ENCODE results near the gene CTNND2. TPM values are rescaled to one million over a fixed set of nuclear protein-coding genes. Genes with fewer than 3 reads are reported as not detected.
A peak's percentile ranks its signal among the peaks of the same experiment; 100 is the strongest.

Gene CTNND2
- polyA plus RNA-seq, 1 donor from 2014 or later = 67.0 TPM

GRCh38 chr5:11684607-11685006 lies 219.6 kb downstream of the CTNND2 start:
- no peak overlapping the region for H2AFZ ChIP-seq (ENCODE audit: low read depth, low read length)
- peaks cover 4% of the 10 kb centered on the region for H3F3A ChIP-seq (ENCODE audit: insufficient read depth, low read length, poor library complexity, severe bottlenecking)
- no peaks in the 10 kb centered on the region for H3K27me3 ChIP-seq (ENCODE audit: insufficient read depth, low read depth, low read length)
- H3K4me2 ChIP-seq (ENCODE audit: low read length) = no peak overlapping the region
- no peak overlapping the region for H3K4me3 ChIP-seq (ENCODE audit: low read length)
- TF ChIP-seq EP300 (conservative IDR thresholded peaks at IDR 0.05; ENCODE audit: poor library complexity, severe bottlenecking) (no peak), EZH2 (IDR thresholded peaks at IDR 0.05; ENCODE audit: borderline replicate concordance, insufficient read depth, low read length, poor library complexity, severe bottlenecking) (no peak), REST (IDR thresholded peaks at IDR 0.05; ENCODE audit: borderline replicate concordance) (no peak), TAF1 (IDR thresholded peaks at IDR 0.05; ENCODE audit: low read depth) (no peak), CTCF (IDR thresholded peaks at IDR 0.05; ENCODE audit: poor library complexity, severe bottlenecking) (no peak), SMC3 (conservative IDR thresholded peaks at IDR 0.05; ENCODE audit: poor library complexity) (no peak), POLR2AphosphoS5 (IDR thresholded peaks at IDR 0.05) (no peak), RAD21 (conservative IDR thresholded peaks at IDR 0.05) (no peak), MXI1 (conservative IDR thresholded peaks at IDR 0.05; ENCODE audit: poor library complexity, severe bottlenecking) (no peak)
- no peaks in the 10 kb centered on the region for H3K9me2 ChIP-seq (ENCODE audit: insufficient read depth, low read length)
- no peak overlapping the region for H3K27ac ChIP-seq (ENCODE audit: low read length)
- H3K9me3 ChIP-seq (ENCODE audit: low read length) = no peaks in the 10 kb centered on the region
- H3K79me2 ChIP-seq (replicated peaks; ENCODE audit: insufficient read depth, low read length) = no peaks in the 10 kb centered on the region
- no peak overlapping the region for H3K9ac ChIP-seq (ENCODE audit: low read length)
- H4K20me1 ChIP-seq (ENCODE audit: insufficient read depth) = no peaks in the 10 kb centered on the region
- no peaks in the 10 kb centered on the region for H3K36me3 ChIP-seq (ENCODE audit: insufficient read depth, low read length)

- no peaks in the 10 kb centered on the region for H4K20me1 ChIP-seq (ENCODE audit: insufficient read depth)
- peaks cover 4% of the 10 kb centered on the region for H3F3A ChIP-seq (ENCODE audit: insufficient read depth, low read length, poor library complexity, severe bottlenecking)
- H3K9me3 ChIP-seq (ENCODE audit: low read length) = no peaks in the 10 kb centered on the region
- no peak overlapping the region for H3K9ac ChIP-seq (ENCODE audit: low read length)
- no peaks in the 10 kb centered on the region for H3K36me3 ChIP-seq (ENCODE audit: insufficient read depth, low read length)
- no peaks in the 10 kb centered on the region for H3K9me2 ChIP-seq (ENCODE audit: insufficient read depth, low read length)
- no peaks in the 10 kb centered on the region for H3K27me3 ChIP-seq (ENCODE audit: insufficient read depth, low read depth, low read length)
- H3K79me2 ChIP-seq (replicated peaks; ENCODE audit: insufficient read depth, low read length) = no peaks in the 10 kb centered on the region
- no peak overlapping the region for H3K4me3 ChIP-seq (ENCODE audit: low read length)
- no peak for TF ChIP-seq MXI1 (conservative IDR thresholded peaks at IDR 0.05; ENCODE audit: poor library complexity, severe bottlenecking)
- H3K27ac ChIP-seq (ENCODE audit: low read length) = no peak overlapping the region
- H3K4me2 ChIP-seq (ENCODE audit: low read length) = no peak overlapping the region
- H2AFZ ChIP-seq (ENCODE audit: low read depth, low read length) = no peak overlapping the region
Observed at GRCh38 chr5:11683666-11684065, 220.6 kb downstream of the CTNND2 start.

GRCh38 chr5:11681796-11682195 lies 222.4 kb downstream of the CTNND2 start:
- no peak overlapping the region for H3K27ac ChIP-seq (ENCODE audit: low read length)
- H4K20me1 ChIP-seq (ENCODE audit: insufficient read depth) = no peaks in the 10 kb centered on the region
- no peaks in the 10 kb centered on the region for H3K9me2 ChIP-seq (ENCODE audit: insufficient read depth, low read length)
- H3K4me3 ChIP-seq (ENCODE audit: low read length) = no peak overlapping the region
- peaks cover 4% of the 10 kb centered on the region for H3F3A ChIP-seq (ENCODE audit: insufficient read depth, low read length, poor library complexity, severe bottlenecking)
- no peak for TF ChIP-seq CTCF (IDR thresholded peaks at IDR 0.05; ENCODE audit: poor library complexity, severe bottlenecking)
- peak; percentile 79 for TF ChIP-seq EP300 (conservative IDR thresholded peaks at IDR 0.05; ENCODE audit: poor library complexity, severe bottlenecking)
- H3K79me2 ChIP-seq (replicated peaks; ENCODE audit: insufficient read depth, low read length) = no peaks in the 10 kb centered on the region
- H3K4me2 ChIP-seq (ENCODE audit: low read length) = no peak overlapping the region
- H3K9ac ChIP-seq (ENCODE audit: low read length) = no peak overlapping the region
- H3K9me3 ChIP-seq (ENCODE audit: low read length) = no peaks in the 10 kb centered on the region
- no peaks in the 10 kb centered on the region for H3K36me3 ChIP-seq (ENCODE audit: insufficient read depth, low read length)
- H2AFZ ChIP-seq (ENCODE audit: low read depth, low read length) = no peak overlapping the region
- no peaks in the 10 kb centered on the region for H3K27me3 ChIP-seq (ENCODE audit: insufficient read depth, low read depth, low read length)
